ENCODE results near the gene THAP2.

THAP2 gene

DNA sequence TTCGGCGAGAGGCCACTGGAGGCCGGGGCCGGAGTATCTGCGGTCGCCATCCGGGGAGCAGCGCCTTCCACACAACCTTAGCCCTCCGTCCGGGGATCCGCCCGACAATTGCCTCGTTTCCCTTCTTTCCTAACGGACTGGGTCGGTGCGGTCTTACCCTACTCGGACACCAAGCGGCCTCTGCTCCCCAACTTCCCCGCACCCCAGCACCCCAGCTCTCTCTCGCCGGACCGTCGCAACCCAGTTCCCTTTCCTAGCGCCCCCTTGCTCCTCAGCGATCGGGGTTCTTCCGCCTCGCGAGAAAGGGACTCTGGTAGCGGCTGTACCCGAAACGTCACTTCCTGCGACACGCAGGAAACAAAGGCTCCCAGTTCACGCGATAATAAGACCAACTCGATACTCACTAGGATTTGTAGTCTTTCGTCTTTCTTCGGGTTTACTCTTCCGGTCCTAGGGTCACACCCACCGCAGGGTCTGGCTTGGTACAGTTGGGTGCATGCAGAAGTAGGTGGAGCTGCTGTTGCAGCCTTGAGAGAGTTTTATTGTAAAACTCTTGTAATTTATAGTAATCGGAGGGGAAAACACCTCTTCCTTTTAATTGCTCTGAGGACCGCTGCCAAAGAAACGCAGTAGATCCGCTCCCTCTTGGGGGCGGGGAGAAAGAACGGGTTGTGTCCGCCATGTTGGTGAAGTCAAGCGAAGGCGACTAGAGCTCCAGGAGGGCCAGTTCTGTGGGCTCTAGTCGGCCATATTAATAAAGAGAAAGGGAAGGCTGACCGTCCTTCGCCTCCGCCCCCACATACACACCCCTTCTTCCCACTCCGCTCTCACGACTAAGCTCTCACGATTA lies at the start of gene THAP2, which contains the start of gene ZFC3H1:
Gene THAP2, plus strand, starts transcription at position 741 of the 850 bp plus-strand sequence. CDS start 209 bp downstream, outside the sequence.
Gene ZFC3H1, minus strand, starts transcription at position 288 of the 850 bp plus-strand sequence. Its CDS starts 238 bp downstream, at position 50.
- peak; percentile 100 for DNase-seq

DNA sequence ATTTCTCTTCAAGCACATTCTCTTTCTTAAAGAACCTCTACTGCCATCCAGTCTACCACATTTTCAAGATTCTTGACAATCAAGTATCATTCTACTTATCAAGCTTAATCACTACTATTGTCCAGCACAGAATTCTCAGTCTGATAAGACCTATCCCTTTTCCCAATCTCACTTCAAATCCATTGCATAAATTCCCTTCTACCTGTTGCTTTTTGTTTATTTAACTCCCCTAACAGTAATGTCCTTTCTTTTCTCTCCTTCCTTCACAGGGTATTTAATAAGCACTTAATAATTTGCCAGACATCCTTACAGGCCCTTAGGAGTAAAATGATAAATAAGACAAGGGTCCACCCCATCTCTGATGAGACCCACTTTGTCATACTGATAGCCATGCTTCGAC lies 42.2 kb upstream of the THAP2 start:
- no peak for DNase-seq

DNA sequence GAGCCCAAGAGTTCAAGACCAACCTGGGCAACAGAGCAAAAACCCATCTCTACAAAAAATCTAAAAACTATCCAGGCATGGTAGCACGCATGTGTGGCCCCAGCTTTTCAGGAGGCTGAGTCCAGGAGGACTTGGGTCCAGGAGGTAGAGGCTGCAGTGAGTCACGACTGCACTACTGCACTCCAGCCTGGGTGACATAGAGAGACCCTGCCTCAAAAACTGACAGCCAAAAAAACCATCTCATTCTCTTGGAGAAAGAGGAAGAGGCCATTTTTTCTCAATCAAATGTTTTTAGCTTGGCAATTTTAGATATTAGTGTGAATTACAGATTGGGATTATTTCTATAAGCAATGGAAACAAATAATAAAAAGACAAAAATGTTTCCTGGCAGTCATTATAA lies 38.6 kb upstream of the THAP2 start:
- DNase-seq: no peak

DNA sequence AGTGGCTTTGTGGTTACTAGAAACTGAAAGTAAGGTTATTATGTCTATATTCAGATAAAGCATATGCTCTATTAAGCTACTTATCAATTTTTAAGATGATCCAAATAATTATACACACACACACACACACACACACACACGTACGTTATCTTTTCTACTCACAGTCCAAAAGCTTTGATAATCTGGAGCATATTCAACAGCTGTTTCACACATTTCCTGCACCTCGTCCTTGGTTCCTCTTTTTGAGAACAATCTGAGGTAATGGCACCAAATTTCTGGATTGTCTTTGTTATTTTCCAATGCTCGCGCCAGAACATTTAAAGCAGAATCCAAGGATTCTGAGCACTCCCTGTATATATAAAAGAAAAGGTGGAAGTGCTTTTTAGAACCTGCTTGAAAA lies 38.0 kb upstream of the THAP2 start:
- DNase-seq: peak; percentile 4

DNA sequence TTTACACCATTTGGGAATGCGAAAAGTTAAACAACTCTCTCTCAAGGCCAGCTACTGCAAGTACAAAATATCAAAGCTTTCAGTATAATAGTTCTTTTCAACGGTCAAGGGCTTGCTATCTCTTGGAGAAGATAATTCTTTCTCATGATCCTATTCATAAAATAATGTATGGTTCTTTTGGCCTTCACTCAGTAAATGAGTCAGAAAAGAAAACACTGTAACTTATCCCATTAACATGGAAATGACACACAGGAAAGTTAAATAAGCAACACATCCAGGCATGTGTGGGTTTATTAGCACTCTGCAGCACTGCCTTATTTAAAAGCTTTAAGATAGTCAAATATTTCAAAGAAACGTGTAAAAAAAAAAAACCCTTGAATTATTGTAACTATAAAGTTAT lies 37.3 kb upstream of the THAP2 start:
- no peak for DNase-seq

DNA sequence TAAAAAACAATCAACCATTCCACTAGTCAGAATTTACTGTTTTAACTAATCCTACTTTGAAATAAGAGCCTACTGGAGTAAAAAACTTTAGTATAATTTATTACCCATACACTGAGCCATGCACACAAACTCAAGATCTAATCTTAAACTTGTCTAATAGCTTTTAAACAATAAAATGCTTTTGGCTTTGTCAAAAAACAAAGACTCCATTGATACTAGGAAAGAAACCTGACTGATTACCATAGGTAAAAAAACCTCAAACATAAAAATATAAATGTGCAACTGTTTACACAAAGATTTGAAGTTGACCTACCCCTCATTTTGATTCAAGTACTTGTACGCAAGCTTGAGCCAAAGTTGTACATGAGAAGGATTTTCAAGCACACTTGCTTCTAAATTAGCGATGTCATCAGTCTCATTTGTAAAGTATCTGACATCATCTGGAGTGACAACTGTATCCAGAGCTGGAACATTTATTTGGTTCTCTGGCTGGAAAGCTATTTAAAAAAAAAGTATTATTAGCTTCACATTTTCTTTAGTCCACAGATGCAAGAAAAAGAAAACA lies 36.6 kb upstream of the THAP2 start:
- no peak for DNase-seq

DNA sequence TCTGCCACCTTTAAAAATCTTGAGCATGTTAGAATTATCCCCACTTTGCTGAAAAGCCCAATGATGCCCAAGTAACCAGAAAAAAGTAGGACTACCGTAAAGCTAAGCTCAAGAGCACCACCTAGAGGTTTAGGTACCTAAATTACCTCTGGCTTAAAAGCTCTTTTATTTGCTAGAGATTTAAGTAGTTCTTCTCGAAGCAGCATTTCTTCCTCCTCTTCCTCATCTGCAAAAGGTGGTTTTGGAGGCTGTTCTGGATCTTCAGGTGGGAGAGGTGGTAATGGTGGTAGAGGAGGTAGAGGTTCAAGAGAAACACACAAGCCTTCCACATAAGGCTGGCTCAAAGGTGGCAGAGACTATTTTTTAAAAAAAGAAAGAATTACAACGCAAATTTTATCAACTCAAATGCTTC lies 27.4 kb upstream of the THAP2 start:
- DNase-seq: peak; percentile 67

DNA sequence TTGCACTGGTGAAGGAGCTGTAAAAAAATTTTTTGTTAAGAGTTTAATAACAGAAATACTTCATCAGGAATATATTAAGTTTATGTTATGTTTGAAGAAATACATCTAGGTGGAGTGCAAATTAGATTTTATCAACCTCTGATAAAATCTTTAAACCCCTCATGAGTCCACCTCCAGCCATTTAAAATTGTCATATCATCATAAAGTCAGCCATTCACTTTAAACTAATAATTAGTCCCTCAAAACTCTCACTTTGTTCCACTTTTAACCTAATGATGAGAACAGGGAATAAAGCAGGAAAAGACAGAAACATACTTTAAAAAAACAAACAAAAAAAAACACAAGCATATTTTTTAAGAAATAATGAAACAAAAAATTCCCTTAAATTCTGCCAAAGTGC lies 25.6 kb upstream of the THAP2 start:
- DNase-seq: no peak

DNA sequence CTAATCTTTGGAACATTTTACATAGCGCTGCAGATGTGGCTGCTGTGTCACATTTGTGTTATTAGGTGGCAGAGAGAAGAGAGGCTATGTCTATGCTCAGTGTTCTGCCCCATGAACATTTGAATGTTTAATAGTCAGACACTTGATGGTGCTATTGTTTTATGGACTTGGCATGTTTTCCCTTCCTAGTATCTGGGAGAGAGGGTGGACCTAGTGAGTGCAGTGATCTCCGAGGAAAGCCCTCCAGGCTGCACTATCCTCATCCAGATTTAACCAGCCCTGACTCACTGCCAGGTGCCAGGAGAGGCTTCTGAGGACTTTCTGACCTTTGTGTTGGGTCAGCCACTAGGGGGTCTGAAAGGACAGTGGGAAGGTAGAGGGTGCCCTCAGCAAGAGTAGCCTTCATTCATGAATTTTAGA lies 24.8 kb upstream of the THAP2 start:
- no peak for DNase-seq

DNA sequence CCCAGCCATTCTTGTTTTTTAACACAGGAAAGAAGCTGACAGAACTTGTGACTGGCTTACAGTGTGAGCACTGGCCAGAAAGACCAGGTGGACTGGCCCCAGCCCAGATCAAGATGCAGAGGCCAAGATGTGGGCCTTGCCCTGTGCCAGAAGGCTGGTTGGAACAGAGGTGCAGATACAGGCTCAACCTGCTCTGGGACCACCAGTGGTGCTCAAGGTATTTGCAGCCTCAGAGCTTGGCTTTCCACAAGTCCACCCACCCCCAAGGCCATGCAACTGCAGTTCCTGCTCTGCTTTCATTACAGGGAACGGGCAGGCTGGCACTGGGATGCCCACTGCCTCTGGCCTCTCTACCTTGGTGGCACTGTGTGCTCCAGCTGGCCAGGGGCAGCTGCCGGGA lies 23.8 kb upstream of the THAP2 start:
- no peak for DNase-seq

DNA sequence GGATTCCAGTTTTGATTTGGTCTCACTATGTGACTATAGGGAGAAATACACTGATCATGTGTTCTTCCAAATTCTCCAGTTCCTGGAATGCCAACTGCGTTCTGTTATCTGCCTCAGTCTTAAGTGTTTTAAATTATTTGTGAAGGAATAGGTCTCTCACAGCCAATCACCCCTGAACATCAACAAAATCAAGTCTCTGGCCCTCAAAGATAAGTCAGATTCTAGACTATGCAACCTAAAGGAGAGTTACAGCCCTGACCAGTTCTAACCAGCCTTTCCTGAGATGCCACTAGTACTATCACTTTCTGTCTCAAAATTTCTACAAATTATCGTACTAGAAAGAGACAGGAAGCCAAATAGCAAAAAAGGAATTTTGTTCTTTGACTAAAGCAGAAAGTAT lies 22.7 kb upstream of the THAP2 start:
- DNase-seq: no peak

DNA sequence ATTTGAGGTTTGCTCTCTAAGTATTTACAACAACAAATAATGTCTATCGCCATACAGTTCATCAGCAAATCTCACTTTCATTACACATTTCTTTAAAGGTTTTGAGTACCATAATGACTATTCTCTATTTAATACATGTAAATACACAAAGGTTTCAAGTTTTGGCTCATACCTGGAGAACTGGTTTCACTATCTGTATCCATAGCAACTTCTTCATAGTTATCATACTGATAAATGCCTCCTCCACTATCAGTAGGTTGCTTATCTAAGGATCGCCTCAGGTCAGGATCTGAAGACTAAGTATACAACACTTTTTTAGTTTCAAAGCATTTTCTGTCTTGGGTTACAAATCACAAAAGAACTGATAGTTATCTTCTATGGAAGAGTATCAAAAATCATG lies 21.8 kb upstream of the THAP2 start:
- DNase-seq: no peak

DNA sequence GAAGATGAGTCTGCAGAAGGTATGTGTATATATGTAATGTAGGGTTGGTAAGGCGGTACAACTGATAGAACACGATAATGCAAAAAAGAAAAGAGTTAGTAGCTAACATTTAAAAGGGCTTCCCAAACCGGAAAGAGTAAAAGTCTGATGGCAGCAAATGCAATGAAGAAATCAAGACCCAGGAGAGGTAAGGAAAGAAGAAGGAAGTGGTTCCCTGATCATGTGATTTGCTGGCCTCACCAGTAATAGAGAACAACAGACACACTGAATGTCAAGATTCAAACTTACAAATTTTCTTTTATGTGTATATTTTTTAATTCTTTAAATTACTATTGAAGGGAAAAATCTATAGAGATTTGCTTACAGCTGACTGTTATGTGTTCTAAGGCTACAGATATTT lies 18.8 kb upstream of the THAP2 start:
- DNase-seq: no peak

DNA sequence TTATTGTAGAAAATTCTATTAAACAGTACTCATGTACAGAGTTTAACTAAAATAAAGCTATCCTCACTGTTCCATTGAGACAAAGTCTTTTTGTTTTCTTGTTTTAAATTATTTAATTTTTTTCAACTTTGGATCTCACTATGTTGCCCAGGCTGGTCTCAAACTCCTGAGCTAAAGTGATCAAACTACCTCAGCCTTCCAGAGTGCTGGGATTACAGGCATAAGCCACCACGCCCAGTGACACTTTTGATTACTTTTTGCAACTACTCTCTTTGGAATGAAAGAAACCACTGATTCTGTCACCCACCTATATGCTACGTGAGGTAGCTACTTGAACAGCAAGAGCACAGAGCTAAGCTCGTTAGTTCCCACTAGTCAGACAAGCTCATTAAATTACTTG lies 17.6 kb upstream of the THAP2 start:
- DNase-seq: no peak

DNA sequence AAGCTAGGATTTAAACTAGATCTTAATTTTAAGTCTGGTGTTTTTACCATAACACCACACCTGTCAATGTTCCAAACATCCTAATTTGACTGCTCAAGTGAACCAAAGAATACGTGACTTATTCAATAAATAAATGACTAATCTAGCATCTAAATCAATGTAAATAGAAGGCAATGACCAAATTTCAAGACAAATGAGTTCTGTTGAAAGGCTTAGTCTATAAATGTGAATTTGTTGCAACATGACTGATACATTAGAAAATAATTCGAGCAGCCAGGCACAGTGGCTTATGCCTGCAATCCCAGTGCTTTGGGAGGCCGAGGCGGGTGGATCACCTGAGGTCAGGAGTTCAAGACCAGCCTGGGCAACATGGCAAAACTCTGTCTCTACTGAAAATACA lies 15.6 kb upstream of the THAP2 start:
- DNase-seq: no peak

DNA sequence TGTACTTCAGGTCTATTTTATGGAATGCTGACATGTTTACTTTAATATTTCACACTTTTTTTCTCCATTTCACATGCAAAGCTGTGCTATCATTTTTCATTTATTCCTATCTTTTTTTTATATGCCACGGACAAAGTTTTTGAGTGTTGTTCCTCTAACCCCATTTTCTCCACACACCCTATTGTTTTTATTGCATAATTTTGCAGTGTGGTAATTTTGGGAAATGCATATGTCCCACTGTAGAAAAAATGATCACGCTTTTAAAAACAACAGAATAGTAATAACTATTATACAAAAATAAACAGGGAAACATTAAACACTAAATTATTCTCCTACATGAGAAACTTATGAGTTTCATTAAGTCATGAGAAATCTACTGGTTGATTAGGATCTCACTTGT lies 14.7 kb upstream of the THAP2 start:
- DNase-seq: no peak

DNA sequence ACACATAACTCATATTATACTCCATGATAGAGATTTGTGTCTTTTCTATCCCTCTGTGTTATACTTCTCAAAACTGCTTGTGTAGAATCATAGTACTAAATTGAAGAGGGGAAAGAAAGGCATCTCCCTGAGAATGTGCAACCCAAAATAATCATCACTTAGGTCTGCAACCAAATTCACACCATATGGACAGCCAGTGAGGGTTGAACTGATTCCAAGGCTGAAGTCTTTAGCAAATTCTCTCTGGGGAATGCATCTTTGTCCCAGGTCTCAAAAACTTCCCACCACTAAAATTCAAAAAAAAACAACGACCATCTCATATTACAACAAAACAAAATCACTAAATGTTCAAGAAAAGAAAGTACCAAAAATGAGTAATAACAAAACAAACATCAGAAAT lies 11.4 kb upstream of the THAP2 start:
- DNase-seq: peak; percentile 90

DNA sequence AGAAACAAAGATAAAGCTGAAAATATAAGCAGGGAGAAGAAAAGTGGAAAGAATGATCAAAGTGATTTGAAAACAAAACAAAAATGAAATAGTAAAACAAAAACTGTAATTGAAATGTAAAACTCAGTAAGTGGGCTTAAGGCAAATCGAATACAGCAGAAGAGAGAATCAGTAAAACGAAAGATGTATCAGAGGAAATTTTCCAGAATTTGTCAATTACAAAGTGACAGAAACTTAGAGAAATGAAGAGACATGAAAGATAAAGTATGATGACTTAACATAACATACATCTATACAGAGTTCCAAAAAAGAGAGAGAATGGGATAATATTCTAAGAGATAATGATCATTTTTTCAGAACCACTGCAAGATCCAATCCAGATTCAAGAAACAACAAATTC lies 11.0 kb upstream of the THAP2 start:
- no peak for DNase-seq

DNA sequence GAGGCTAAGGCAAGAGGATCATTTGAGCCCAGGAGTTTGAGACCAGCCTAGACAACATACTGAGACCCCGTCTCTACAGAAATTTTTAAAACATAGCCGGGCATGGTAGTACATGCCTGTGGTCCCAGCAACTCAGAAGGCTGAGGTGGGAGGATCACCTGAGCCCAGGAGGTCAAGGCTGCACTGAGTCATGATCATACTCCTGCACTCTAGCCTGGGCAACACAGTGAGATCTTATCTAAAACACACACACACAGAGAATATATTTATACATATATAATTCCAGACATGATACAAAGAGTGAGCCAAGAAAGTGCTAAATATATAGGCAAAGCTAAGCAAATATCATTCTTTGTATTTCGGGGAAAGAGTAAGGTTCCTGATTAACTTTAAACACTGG lies 9.9 kb upstream of the THAP2 start:
- no peak for DNase-seq

DNA sequence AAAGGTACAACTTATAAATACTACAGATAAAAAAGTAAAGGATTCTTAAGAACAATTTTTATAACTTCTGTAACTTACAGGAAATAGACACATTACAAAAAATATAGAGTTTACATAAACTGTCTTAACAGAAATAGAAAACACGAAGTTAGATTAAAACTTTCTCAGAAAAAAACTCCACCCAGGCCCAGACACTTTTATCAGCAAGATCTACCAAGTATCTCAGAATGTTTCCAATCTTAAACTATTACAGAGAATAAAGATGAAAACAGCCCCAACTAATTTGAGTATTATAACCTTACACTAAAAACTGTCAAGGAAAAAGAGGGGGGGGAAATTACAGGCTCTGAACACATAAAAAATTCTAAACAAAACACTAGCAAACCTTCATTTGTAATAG lies 8.6 kb upstream of the THAP2 start:
- no peak for DNase-seq

DNA sequence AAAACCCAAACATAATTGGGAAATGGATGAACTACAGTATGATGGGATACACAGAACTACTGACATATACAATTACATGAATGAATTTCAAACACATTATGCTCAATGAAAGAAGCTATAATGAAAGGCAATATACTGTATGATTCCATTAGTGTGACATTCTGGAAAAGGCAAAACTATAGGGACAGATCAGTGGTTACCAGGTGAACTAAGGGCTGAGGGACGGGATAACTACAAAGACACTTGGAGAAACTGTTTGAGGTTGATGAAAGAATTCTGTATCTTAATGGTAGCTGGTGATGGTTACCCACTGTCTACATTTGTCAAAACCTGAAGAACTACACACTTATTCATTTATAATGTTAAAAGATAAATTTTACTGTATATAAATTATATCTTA lies 8.2 kb upstream of the THAP2 start:
- DNase-seq: no peak

DNA sequence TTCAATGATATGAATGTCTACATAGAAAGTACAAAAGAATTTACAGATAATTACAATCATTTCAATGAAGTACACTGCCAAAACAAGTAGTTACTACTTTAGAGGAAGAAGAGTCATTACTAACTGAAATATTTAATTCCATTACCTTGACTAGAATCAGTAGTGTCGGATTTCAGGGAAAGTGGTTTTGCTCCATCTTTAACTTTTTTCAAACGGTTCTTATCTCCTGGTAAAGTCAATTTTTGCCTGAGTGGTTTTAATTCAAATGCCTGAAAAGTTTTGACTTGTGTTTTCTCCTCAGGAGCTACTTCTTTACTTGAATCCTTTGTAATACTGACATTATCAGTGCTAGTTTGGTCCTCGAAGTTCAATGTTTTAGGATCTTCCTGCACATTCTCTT lies 7.4 kb upstream of the THAP2 start:
- no peak for DNase-seq

DNA sequence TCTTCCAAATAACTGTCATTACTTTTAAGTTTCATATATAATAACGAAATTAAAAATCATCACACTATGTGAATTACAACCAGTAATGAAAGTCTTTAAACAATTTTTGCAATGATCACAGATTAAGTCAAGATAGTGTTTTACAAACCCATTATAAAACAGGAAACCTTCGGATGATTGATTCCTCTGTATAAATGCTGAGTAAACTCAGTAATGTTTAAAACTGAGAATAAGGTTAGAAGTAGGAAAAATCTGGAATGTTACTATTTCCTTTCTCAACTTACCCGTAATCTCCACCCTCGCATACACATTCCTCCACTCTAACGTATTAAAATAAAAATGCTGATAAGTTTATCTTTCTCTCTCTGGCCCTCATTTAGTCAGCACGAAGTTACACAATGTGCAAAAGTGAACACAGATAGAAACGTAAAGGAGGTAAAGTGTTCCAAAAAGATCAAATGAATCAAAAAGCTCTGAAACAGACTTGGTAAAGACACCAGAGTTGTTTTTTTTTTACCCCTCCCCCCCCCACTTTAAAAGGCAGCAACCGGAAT lies 2.0 kb upstream of the THAP2 start:
- DNase-seq: no peak

DNA sequence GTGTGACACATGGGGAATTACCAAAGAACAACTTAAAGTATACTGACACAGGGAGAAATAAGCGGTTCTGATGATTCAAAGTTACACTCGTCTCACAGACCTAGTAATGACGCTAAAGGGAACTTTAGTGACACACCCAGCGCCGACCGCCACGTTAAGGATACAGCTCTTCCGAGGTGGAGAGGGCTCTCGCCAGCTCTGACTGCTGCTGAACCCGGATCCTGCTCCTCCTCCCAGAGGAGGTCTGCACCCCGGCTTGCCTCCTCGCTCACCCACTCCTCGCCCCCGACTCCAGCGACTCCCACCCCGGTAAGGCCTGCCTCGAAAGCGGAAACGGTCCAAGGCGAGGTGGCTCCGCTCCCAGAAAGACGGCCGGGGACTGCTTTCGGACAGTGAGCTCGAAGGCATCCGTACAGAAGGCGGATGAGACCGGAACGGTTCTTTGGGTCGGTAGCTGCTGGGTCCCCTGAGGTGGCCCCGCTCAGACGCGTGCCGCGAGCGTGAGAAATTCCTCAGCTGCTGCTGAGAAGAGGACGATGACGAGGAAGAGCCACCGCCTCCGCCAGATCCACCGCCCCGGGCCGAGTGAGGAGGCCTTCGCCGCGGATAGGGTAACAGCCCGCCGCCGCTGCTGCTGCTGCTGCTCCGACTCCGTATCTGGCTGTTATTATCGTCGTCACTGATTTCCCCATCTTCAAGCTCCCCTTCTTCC lies 1.1 kb upstream of the THAP2 start:
- DNase-seq: peak; percentile 46

Data from NCI-H2171 treated with DMSO at 0.1 percent for 48 hours (cell line).